ENCODE data around the gene FARS2. TPM values are rescaled to one million over a fixed set of nuclear protein-coding genes. Genes with fewer than 3 reads are reported as not detected.

FARS2 gene
- total RNA-seq, 3 donors from 2014 or later, result 12.0 to 29.6 (median 24.3) TPM

DNA sequence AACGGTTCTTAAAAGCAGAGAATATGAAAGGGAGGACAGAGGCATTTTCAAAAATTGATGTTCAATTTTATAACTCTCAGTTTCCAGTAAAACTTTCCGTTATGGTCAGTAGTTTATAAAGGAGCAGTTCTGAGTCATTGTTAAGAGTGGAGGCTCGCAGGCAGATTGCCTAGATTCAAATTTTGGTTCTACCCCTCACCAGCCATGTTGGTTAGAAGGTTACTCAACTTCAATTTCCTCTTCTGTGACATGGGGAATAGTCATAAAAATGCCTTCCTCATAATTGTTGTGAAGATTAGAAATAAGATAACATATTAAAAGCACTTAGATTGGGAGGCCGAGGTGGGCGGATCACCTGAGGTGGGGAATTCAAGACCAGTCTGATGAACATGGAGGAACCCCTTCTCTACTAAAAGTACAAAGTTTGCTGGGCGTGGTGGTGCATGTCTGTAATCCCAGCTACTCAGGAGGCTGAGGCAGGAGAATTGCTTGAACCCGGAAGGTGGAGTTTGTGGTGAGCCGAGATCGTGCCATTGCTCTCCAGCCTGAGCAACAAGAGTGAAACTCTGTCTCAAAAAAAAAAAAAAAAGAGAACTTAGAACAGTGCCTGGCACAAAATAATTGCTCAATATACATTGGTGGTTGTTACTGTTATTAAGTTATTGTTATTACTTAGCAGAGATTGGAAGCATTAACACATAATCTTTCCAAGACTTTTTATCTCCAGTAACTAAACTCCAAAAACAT is 396.5 kb downstream of the FARS2 start:
- H3K4me3 ChIP-seq, result no peak overlapping the region
- TF ChIP-seq POLR2A (IDR thresholded peaks at IDR 0.05), result no peak
- TF ChIP-seq, protein P1, sequence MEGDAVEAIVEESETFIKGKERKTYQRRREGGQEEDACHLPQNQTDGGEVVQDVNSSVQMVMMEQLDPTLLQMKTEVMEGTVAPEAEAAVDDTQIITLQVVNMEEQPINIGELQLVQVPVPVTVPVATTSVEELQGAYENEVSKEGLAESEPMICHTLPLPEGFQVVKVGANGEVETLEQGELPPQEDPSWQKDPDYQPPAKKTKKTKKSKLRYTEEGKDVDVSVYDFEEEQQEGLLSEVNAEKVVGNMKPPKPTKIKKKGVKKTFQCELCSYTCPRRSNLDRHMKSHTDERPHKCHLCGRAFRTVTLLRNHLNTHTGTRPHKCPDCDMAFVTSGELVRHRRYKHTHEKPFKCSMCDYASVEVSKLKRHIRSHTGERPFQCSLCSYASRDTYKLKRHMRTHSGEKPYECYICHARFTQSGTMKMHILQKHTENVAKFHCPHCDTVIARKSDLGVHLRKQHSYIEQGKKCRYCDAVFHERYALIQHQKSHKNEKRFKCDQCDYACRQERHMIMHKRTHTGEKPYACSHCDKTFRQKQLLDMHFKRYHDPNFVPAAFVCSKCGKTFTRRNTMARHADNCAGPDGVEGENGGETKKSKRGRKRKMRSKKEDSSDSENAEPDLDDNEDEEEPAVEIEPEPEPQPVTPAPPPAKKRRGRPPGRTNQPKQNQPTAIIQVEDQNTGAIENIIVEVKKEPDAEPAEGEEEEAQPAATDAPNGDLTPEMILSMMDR (IDR thresholded peaks at IDR 0.05), result no peak
- no peak for TF ChIP-seq POLR2AphosphoS5 (IDR thresholded peaks at IDR 0.05)
- H3K27me3 ChIP-seq, result no peaks in the 10 kb centered on the region
- DNase-seq (ENCODE audit: low spot score in 2 of 2), result no peak
- H3K27ac ChIP-seq, result no peak overlapping the region
- intact Hi-C loops (cut with DNase I; ENCODE audit: low total_unique reads), result no loop called here
- no peaks in the 10 kb centered on the region for H3K9me3 ChIP-seq
- H3K36me3 ChIP-seq, result no peaks in the 10 kb centered on the region
- H3K4me1 ChIP-seq, result no peaks in the 10 kb centered on the region

DNA sequence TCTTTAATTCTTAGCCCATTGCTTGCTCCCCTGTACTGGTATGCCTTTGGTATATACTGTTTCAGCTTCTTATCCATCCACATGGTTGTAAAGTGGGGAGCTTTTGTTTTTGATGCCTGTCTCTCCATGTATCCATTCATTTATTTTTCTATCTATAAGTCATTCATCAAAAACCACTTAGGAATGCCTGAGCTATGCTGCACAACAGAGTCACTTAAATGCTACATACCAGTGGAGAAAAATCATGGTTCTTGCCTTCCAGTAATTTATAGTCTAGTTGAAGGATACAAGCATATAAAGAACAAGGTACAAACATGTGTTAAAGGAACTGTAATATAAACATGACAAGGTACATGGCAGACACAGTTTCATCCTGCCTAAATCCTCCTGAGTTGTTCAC is 398.2 kb downstream of the FARS2 start:
- Histone ChIP-seq H3K27me3 (no peaks in the 10 kb centered on the region), H3K36me3 (no peaks in the 10 kb centered on the region), H3K4me3 (no peak overlapping the region), H3K27ac (no peak overlapping the region), H3K9me3 (no peaks in the 10 kb centered on the region), H3K4me1 (no peaks in the 10 kb centered on the region)
- no peak for DNase-seq (ENCODE audit: low spot score in 2 of 2)
- TF ChIP-seq, protein P1 (IDR thresholded peaks at IDR 0.05), result no peak
- no peak for TF ChIP-seq POLR2A (IDR thresholded peaks at IDR 0.05)
- no peak for TF ChIP-seq POLR2AphosphoS5 (IDR thresholded peaks at IDR 0.05)
- intact Hi-C loops (cut with DNase I; ENCODE audit: low total_unique reads), result no loop called here

DNA sequence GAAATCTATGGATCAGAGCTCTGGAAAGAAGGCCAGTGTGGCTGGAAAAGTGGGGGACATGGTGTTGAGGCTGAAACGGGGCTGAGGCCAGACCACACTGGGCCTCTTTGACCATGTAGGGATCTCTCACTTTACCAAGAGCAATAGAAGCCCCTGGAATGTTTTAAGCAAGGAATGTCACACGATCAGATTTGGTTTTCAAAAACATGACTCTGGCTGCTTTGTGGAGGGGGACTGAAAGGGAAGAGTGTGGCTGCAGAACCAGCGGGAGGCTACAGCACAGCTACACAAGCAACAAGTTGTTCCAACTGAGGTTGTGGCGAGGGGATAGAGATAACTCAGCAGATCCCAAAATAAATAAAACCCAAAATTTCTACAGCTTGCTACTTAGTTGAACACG is 399.5 kb downstream of the FARS2 start:
- H3K27ac ChIP-seq, result no peak overlapping the region
- TF ChIP-seq, protein P1 (IDR thresholded peaks at IDR 0.05), result no peak
- TF ChIP-seq POLR2AphosphoS5 (IDR thresholded peaks at IDR 0.05) (no peak), POLR2A (IDR thresholded peaks at IDR 0.05) (no peak)
- H3K4me3 ChIP-seq, result no peak overlapping the region
- no peak for DNase-seq (ENCODE audit: low spot score in 2 of 2)
- no peaks in the 10 kb centered on the region for H3K36me3 ChIP-seq
- intact Hi-C loops (cut with DNase I; ENCODE audit: low total_unique reads), result no loop called here
- no peaks in the 10 kb centered on the region for H3K9me3 ChIP-seq
- no peaks in the 10 kb centered on the region for H3K4me1 ChIP-seq
- H3K27me3 ChIP-seq, result no peaks in the 10 kb centered on the region

DNA sequence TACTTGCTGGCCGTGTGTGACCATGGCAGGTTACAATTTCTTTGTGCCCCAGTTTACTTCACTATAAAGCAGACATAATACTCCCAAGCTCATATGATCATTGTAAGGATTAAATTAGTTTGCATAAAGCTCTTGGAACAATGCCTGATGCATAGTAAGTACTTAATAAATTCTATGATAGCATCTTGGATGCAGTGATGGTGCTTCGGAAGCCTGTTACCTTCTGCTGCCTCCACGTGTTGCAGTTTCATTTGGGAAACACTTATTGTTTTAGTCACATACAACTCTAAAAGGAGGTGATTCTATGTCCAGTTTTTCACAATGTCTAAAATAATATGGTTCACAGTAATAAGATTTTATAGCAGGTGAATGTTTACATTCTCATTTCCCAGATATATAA is 401.5 kb downstream of the FARS2 start:
- intact Hi-C loops (cut with DNase I; ENCODE audit: low total_unique reads), result no loop called here
- Histone ChIP-seq H3K4me1 (no peaks in the 10 kb centered on the region), H3K27ac (no peak overlapping the region), H3K4me3 (no peak overlapping the region), H3K27me3 (no peaks in the 10 kb centered on the region), H3K9me3 (no peaks in the 10 kb centered on the region), H3K36me3 (no peaks in the 10 kb centered on the region)
- no peak for DNase-seq (ENCODE audit: low spot score in 2 of 2)
- TF ChIP-seq POLR2A (IDR thresholded peaks at IDR 0.05) (no peak), POLR2AphosphoS5 (IDR thresholded peaks at IDR 0.05) (no peak)
- TF ChIP-seq, protein P1 (IDR thresholded peaks at IDR 0.05), result no peak

DNA sequence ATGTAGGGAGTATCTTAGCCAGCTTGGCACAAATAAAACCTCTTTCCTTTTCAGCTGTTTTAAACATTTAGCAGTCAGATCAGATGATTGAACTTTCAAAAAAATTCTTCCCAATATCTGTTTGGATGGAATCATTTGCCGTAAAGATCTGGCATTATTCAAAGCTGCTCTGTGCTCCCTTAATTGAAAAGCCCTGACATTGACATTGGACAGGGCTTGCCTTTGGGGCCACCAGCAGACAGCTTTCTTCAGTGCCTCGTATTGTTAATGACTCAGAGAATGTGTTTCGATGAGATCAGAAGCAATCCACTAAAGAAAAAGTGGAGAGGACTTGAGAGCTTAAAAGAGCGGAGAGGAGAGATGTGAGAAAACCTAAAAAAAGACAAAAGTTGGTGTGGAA is 401.9 kb downstream of the FARS2 start:
- intact Hi-C loops (cut with DNase I; ENCODE audit: low total_unique reads), result no loop called here
- H3K27ac ChIP-seq, result no peak overlapping the region
- no peaks in the 10 kb centered on the region for H3K36me3 ChIP-seq
- H3K9me3 ChIP-seq, result no peaks in the 10 kb centered on the region
- TF ChIP-seq POLR2AphosphoS5 (IDR thresholded peaks at IDR 0.05) (no peak), POLR2A (IDR thresholded peaks at IDR 0.05) (no peak)
- TF ChIP-seq, protein P1 (IDR thresholded peaks at IDR 0.05), result no peak
- no peak for DNase-seq (ENCODE audit: low spot score in 2 of 2)
- H3K4me1 ChIP-seq, result no peaks in the 10 kb centered on the region
- H3K4me3 ChIP-seq, result no peak overlapping the region
- no peaks in the 10 kb centered on the region for H3K27me3 ChIP-seq
